HG02970 (cell line): ENCODE results near the gene FCN2.
"Not testable (repeated sequence)": the region's sequence is repeated elsewhere in the genome, so short reads cannot be mapped to it uniquely, and the experiment has no call there.

Source experiments
- ATAC-seq: cut with Tn5 transposase; IDR thresholded peaks from one replicate; pipeline ENCODE4 v1.9.1; 2021; ENCODE audit warnings: mild to moderate bottlenecking, moderate library complexity, moderate number of reproducible peaks; ENCODE audit not compliant: unreplicated experiment, low FRiP score

The FCN2 gene

GRCh38 chr9:134846699-134847098 is 33.9 kb upstream of the FCN2 start:
- no peak for ATAC-seq

GRCh38 chr9:134847138-134847537 is 33.5 kb upstream of the FCN2 start:
- no peak for ATAC-seq

- ATAC-seq, result no peak
Observed at GRCh38 chr9:134847752-134848432, 32.7 kb upstream of the FCN2 start.

GRCh38 chr9:134848504-134848903 is 32.1 kb upstream of the FCN2 start:
- ATAC-seq, result no peak

- no peak for ATAC-seq
Observed at GRCh38 chr9:134850611-134851010, 30.0 kb upstream of the FCN2 start.

GRCh38 chr9:134851020-134851419 is 29.6 kb upstream of the FCN2 start:
- no peak for ATAC-seq

GRCh38 chr9:134852906-134853654 is 27.5 kb upstream of the FCN2 start:
- ATAC-seq, result no peak

- ATAC-seq, result no peak
Observed at GRCh38 chr9:134853893-134854292, 26.7 kb upstream of the FCN2 start.

GRCh38 chr9:134854541-134854981 is 26.0 kb upstream of the FCN2 start:
- ATAC-seq, result no peak

GRCh38 chr9:134855231-134855899 is 25.2 kb upstream of the FCN2 start:
- ATAC-seq, result no peak

GRCh38 chr9:134855900-134856377 is 24.7 kb upstream of the FCN2 start:
- no peak for ATAC-seq

GRCh38 chr9:134857451-134857850 is 23.2 kb upstream of the FCN2 start:
- ATAC-seq, result not testable (repeated sequence)

- ATAC-seq, result peak; percentile 80
Observed at GRCh38 chr9:134858051-134858841, 22.4 kb upstream of the FCN2 start.

GRCh38 chr9:134860510-134860909 is 20.1 kb upstream of the FCN2 start:
- no peak for ATAC-seq

GRCh38 chr9:134861595-134862334 is 18.8 kb upstream of the FCN2 start:
- ATAC-seq, result no peak

GRCh38 chr9:134863306-134863902 is 17.2 kb upstream of the FCN2 start:
- no peak for ATAC-seq

GRCh38 chr9:134863941-134864820 is 16.4 kb upstream of the FCN2 start:
- ATAC-seq, result no peak

- ATAC-seq, result no peak
Observed at GRCh38 chr9:134864821-134865190, 15.8 kb upstream of the FCN2 start.
